GM12892 (cell line): ENCODE data around the gene ZBTB8OS.

Experiments used
- DNase-seq: peaks from one replicate; pipeline ENCODE4 v3.0.0; 2011; ENCODE audit not compliant: insufficient read length
- FAIRE-seq: peaks from 2 replicates; lab custom pipeline; 2011; peaks lifted over from hg19 to GRCh38; lab: Jason Lieb, UNC
- POLR2A ChIP-seq: IDR thresholded peaks from 2 replicates; pipeline ENCODE4 v1.6.1; 2011; ENCODE audit warnings: low read depth, low read length, control low read depth
- POLR2AphosphoS5 ChIP-seq: IDR thresholded peaks from 2 replicates; pipeline ENCODE4 v1.6.1; 2011; ENCODE audit warnings: low read depth, low read length, control low read depth
- TAF1 ChIP-seq: IDR thresholded peaks from 2 replicates; pipeline ENCODE4 v1.6.1; 2011; ENCODE audit warnings: low read depth, mild to moderate bottlenecking, control low read depth, low read length, borderline replicate concordance

The ZBTB8OS gene

GRCh38 chr1:32622806-32623681 is 27.3 kb downstream of the ZBTB8OS start:
- peak; percentile 46 for FAIRE-seq
- peak; percentile 56; the same call in 1 of the 2 replicates for TF ChIP-seq POLR2AphosphoS5
- TF ChIP-seq TAF1, result no peak
- TF ChIP-seq POLR2A, result peak; percentile 47; the same call in 1 of the 2 replicates
- no peak for DNase-seq

- FAIRE-seq (no peak), DNase-seq (no peak)
- TF ChIP-seq TAF1, result no peak
These were observed 28.1 kb downstream of the ZBTB8OS start for GRCh38 chr1:32622205-32622604.

GRCh38 chr1:32619701-32620485 is 30.5 kb downstream of the ZBTB8OS start:
- TF ChIP-seq TAF1, result no peak
- TF ChIP-seq POLR2A, result no peak
- FAIRE-seq (peak; percentile 75), DNase-seq (no peak)

- no peak for TF ChIP-seq TAF1
- TF ChIP-seq POLR2AphosphoS5, result no peak
- no peak for TF ChIP-seq POLR2A
- FAIRE-seq, result no peak
- DNase-seq, result no peak
These were observed 31.6 kb downstream of the ZBTB8OS start for GRCh38 chr1:32618673-32619221.

GRCh38 chr1:32613472-32613871 is 36.9 kb downstream of the ZBTB8OS start:
- no peak for TF ChIP-seq POLR2AphosphoS5
- no peak for TF ChIP-seq TAF1
- no peak for TF ChIP-seq POLR2A

GRCh38 chr1:32612189-32612881 is 38.0 kb downstream of the ZBTB8OS start:
- peak; percentile 69 for DNase-seq
- FAIRE-seq, result peak; percentile 86
- TF ChIP-seq POLR2AphosphoS5 (peak; percentile 52; the same call in 1 of the 2 replicates), TAF1 (no peak), POLR2A (peak; percentile 80)

More at GRCh38 chr1:32613472-32613871, 36.9 kb downstream of the ZBTB8OS start:
- FAIRE-seq (no peak), DNase-seq (no peak)

GRCh38 chr1:32611859-32612188 is 38.5 kb downstream of the ZBTB8OS start:
- no peak for FAIRE-seq

GRCh38 chr1:32609180-32609579 is 41.2 kb downstream of the ZBTB8OS start:
- TF ChIP-seq POLR2A (no peak), TAF1 (no peak), POLR2AphosphoS5 (no peak)
- DNase-seq (no peak), FAIRE-seq (no peak)

More at GRCh38 chr1:32611859-32612188, 38.5 kb downstream of the ZBTB8OS start:
- no peak for DNase-seq
- TF ChIP-seq POLR2A (no peak), POLR2AphosphoS5 (no peak), TAF1 (no peak)

- TF ChIP-seq POLR2A, result no peak
- FAIRE-seq (no peak), DNase-seq (no peak)
These were observed 43.6 kb downstream of the ZBTB8OS start for GRCh38 chr1:32606565-32607371.

GRCh38 chr1:32605711-32606424 is 44.5 kb downstream of the ZBTB8OS start:
- TF ChIP-seq POLR2A (no peak), TAF1 (no peak), POLR2AphosphoS5 (no peak)
- DNase-seq, result no peak
- no peak for FAIRE-seq
